K562 (cell line): Measurements from ENCODE around the gene RPL36AL. TPM values are rescaled to one million over a fixed set of nuclear protein-coding genes. Genes with fewer than 3 reads are reported as not detected.

Source experiments
- MGA ChIP-seq: fragments of 450-650 bp; IDR thresholded peaks from 2 replicates; pipeline ENCODE4 v1.6.1; 2016; ENCODE audit warnings: mild to moderate bottlenecking, moderate library complexity
- TCF3 ChIP-seq: sonication (generic); formaldehyde crosslinking; IDR thresholded peaks from 2 replicates; pipeline ENCODE4 v1.4.0; 2020; ENCODE audit warnings: mild to moderate bottlenecking, missing genetic modification reagents
- ZNF592 ChIP-seq: fragments of 450-650 bp; IDR thresholded peaks from 2 replicates; pipeline ENCODE4 v1.6.1; 2017; ENCODE audit warnings: antibody characterized with exemption, mild to moderate bottlenecking
- polyA plus RNA-seq, 8 experiments: library from polyadenylated mRNA; depleted of rRNA in 4 of 8; stranded (reverse) in 5 of 8; unstranded in 3 of 8; fragments of >200 nt; fragmentation: Nextera tagmentation in 2 of 8; fragmentation: Illumina TruSeq in 1 of 8; extraction: Ambion mirVana in 2 of 8; extraction: Trizol in 1 of 8; gene quantifications; 2 replicates each; pipeline versions ENCODE4 v1.2.1 to v1.2.3, GENCODE V29; 2011 to 2014; ENCODE audit warnings: inconsistent platforms in 1 of 8, missing spikeins in 1 of 8
- total RNA-seq, 7 experiments: library from RNA; depleted of rRNA in 6 of 7; stranded (reverse); fragments of >200 nt in 6 of 7; fragmentation: Illumina TruSeq in 2 of 7; extraction: Trizol in 2 of 7; gene quantifications; 2 replicates each; pipeline versions ENCODE4 v1.2.1 to v1.2.3, GENCODE V29; 2011 to 2021; ENCODE audit warnings: low replicate concordance in 1 of 7

RPL36AL gene
- total and polyA plus RNA-seq, 9 of the 15 experiments (the other 6 are each of a cell fraction or from before 2014, with no cell fraction given): 146 to 674 (median 360) TPM

GRCh38 chr14:49621114-49621881 is 872 bp upstream of the RPL36AL start (continued):
- no peak for TF ChIP-seq ZNF592
- TF ChIP-seq TCF3 (CRISPR knock-in tag): no peak
- TF ChIP-seq MGA: peak; percentile 81
